Endothelial cell of umbilical vein (primary cell): ENCODE data around the gene PCP2.

Source experiments
- EZH2 ChIP-seq: IDR thresholded peaks from 2 replicates; pipeline ENCODE4 v1.6.1; 2012; ENCODE audit warnings: borderline replicate concordance, low read depth, mild to moderate bottlenecking, moderate library complexity, low read length, inconsistent platforms; ENCODE audit not compliant: severe bottlenecking
- FOS ChIP-seq: IDR thresholded peaks from 2 replicates; pipeline ENCODE4 v1.6.1; 2011; ENCODE audit warnings: mild to moderate bottlenecking, low read length, moderate library complexity, borderline replicate concordance; ENCODE audit not compliant: insufficient read depth
- JUN ChIP-seq: IDR thresholded peaks from 2 replicates; pipeline ENCODE4 v1.6.1; 2011; ENCODE audit warnings: borderline replicate concordance, low read depth; ENCODE audit not compliant: insufficient read length, insufficient read depth
- MYC ChIP-seq: IDR thresholded peaks from one replicate; pipeline ENCODE4 v1.6.1; 2011; ENCODE audit warnings: mild to moderate bottlenecking, low read depth, low read length
- POLR2A ChIP-seq: IDR thresholded peaks from 2 replicates; pipeline ENCODE4 v1.6.1; 2012; ENCODE audit warnings: low read depth, mild to moderate bottlenecking, control low read depth, low read length
- POLR2AphosphoS5 ChIP-seq: IDR thresholded peaks from 2 replicates; pipeline ENCODE4 v1.6.1; 2012; ENCODE audit warnings: low read depth, mild to moderate bottlenecking, control low read depth, low read length, moderate library complexity; ENCODE audit not compliant: insufficient read depth
- TF ChIP-seq, protein P1 (sequence below), 2 donors: IDR thresholded peaks; 1 replicate in 1 of 2; 2 replicates in 1 of 2; pipeline ENCODE4 v1.5.1; 2011; ENCODE audit warnings: low read length in 2 of 2, mild to moderate bottlenecking in 2 of 2, moderate library complexity in 2 of 2, control low read depth in 1 of 2, inconsistent platforms in 1 of 2, low read depth in 1 of 2; ENCODE audit not compliant: insufficient read depth in 1 of 2; ENCODE audit errors: extremely low read depth in 1 of 2

DNA sequence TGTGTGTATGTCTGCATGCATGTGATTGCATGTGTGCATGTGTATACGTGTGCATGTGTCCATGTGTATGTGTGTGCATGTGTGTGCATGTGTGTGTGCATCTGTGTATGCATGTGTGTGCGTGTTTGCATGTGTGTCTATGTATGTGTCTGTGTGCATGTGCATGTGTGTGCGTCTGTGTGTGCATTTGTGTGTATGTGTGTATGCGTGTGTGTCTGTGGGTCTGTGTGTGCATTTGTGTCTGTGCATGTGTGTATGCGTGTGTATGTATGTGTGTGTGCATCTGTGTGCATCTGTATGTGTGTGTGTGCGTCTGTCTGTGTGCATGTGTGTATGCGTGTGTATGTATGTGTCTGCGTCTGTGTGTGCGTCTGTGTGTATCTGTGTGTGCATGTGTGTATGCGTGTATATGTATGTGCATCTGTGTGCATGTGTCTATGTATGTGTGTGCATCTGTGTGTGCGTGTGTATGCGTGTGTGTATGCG is 6.4 kb upstream of the PCP2 start:
- TF ChIP-seq, protein P1, sequence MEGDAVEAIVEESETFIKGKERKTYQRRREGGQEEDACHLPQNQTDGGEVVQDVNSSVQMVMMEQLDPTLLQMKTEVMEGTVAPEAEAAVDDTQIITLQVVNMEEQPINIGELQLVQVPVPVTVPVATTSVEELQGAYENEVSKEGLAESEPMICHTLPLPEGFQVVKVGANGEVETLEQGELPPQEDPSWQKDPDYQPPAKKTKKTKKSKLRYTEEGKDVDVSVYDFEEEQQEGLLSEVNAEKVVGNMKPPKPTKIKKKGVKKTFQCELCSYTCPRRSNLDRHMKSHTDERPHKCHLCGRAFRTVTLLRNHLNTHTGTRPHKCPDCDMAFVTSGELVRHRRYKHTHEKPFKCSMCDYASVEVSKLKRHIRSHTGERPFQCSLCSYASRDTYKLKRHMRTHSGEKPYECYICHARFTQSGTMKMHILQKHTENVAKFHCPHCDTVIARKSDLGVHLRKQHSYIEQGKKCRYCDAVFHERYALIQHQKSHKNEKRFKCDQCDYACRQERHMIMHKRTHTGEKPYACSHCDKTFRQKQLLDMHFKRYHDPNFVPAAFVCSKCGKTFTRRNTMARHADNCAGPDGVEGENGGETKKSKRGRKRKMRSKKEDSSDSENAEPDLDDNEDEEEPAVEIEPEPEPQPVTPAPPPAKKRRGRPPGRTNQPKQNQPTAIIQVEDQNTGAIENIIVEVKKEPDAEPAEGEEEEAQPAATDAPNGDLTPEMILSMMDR (IDR thresholded peaks at IDR 0.05; ENCODE audit: extremely low read depth in 1 of 2, insufficient read depth in 1 of 2, low read depth in 1 of 2, low read length in 2 of 2): no peak
- no peak for TF ChIP-seq POLR2A
- no peak for TF ChIP-seq JUN
- no peak for TF ChIP-seq POLR2AphosphoS5
- no peak for TF ChIP-seq MYC
- no peak for TF ChIP-seq EZH2
- TF ChIP-seq FOS: no peak
